ENCODE measurements around the gene PGM1. TPM values are rescaled to one million over a fixed set of nuclear protein-coding genes. Genes with fewer than 3 reads are reported as not detected.
A peak's percentile ranks its signal among the peaks of the same experiment; 100 is the strongest.

Gene PGM1
- total RNA-seq, 1 experiment from 2014 or later: 10.7 TPM

- no TSS peak for BruUV-seq (replicated peaks)
- no peaks in the 10 kb centered on the region for H3K36me3 ChIP-seq (ENCODE audit: insufficient read depth, low read length, poor library complexity, severe bottlenecking)
- H3K4me3 ChIP-seq (ENCODE audit: low read depth, low read length, poor library complexity, severe bottlenecking): peak overlapping the region; percentile 54
- no peak for TF ChIP-seq CTCF (conservative IDR thresholded peaks at IDR 0.05; ENCODE audit: low read depth, low read length)
- no peak for TF ChIP-seq EZH2 (IDR thresholded peaks at IDR 0.05; ENCODE audit: borderline replicate concordance, low read depth, low read length, poor library complexity, severe bottlenecking)
- no peaks in the 10 kb centered on the region for H3K27me3 ChIP-seq (replicated peaks; ENCODE audit: insufficient read depth, low read depth, low read length, poor library complexity)
- H3K9me3 ChIP-seq (ENCODE audit: low read depth, low read length, poor library complexity, severe bottlenecking): no peaks in the 10 kb centered on the region
- H3K4me1 ChIP-seq (ENCODE audit: insufficient read depth, low read length, poor library complexity, severe bottlenecking): no peaks in the 10 kb centered on the region
- H3K27ac ChIP-seq (ENCODE audit: low read depth, low read length, poor library complexity, severe bottlenecking): peak overlapping the region; percentile 27
- intact Hi-C loops (cut with micrococcal nuclease; ENCODE audit: unreplicated experiment): no loop called here
- peak; percentile 47 for DNase-seq (ENCODE audit: low spot score)
- CTCF ChIA-PET: interaction anchor here (0.6 kb wide), 1 partner anchor 182 kb away, joined by 4 read pairs; no protein-coding TSS in a partner anchor
- POLR2A ChIA-PET (ENCODE audit: low non-redundant PET): no interaction called here
Observed at GRCh38 chr1:63593886-63594605, 835 bp downstream of the PGM1 start.

- Histone ChIP-seq H3K4me3 (ENCODE audit: low read depth, low read length, poor library complexity, severe bottlenecking) (no peak overlapping the region), H3K27me3 (replicated peaks; ENCODE audit: insufficient read depth, low read depth, low read length, poor library complexity) (no peaks in the 10 kb centered on the region), H3K36me3 (ENCODE audit: insufficient read depth, low read length, poor library complexity, severe bottlenecking) (no peaks in the 10 kb centered on the region), H3K4me1 (ENCODE audit: insufficient read depth, low read length, poor library complexity, severe bottlenecking) (no peaks in the 10 kb centered on the region), H3K27ac (ENCODE audit: low read depth, low read length, poor library complexity, severe bottlenecking) (no peak overlapping the region), H3K9me3 (ENCODE audit: low read depth, low read length, poor library complexity, severe bottlenecking) (no peaks in the 10 kb centered on the region)
- DNase-seq (ENCODE audit: low spot score): no peak
- ChIA-PET POLR2A (ENCODE audit: low non-redundant PET) (no interaction called here), CTCF (no interaction called here)
- TF ChIP-seq EZH2 (IDR thresholded peaks at IDR 0.05; ENCODE audit: borderline replicate concordance, low read depth, low read length, poor library complexity, severe bottlenecking) (no peak), CTCF (conservative IDR thresholded peaks at IDR 0.05; ENCODE audit: low read depth, low read length) (no peak)
- intact Hi-C loops (cut with micrococcal nuclease; ENCODE audit: unreplicated experiment): no loop called here
- no TSS peak for BruUV-seq (replicated peaks)
Observed at GRCh38 chr1:63595435-63595834, 2.2 kb downstream of the PGM1 start.

- TF ChIP-seq EZH2 (IDR thresholded peaks at IDR 0.05; ENCODE audit: borderline replicate concordance, low read depth, low read length, poor library complexity, severe bottlenecking) (no peak), CTCF (conservative IDR thresholded peaks at IDR 0.05; ENCODE audit: low read depth, low read length) (no peak)
- H3K4me3 ChIP-seq (ENCODE audit: low read depth, low read length, poor library complexity, severe bottlenecking): no peak overlapping the region
- no peaks in the 10 kb centered on the region for H3K27me3 ChIP-seq (replicated peaks; ENCODE audit: insufficient read depth, low read depth, low read length, poor library complexity)
- no peak overlapping the region for H3K27ac ChIP-seq (ENCODE audit: low read depth, low read length, poor library complexity, severe bottlenecking)
- no TSS peak for BruUV-seq (replicated peaks)
- intact Hi-C loops (cut with micrococcal nuclease; ENCODE audit: unreplicated experiment): no loop called here
- H3K9me3 ChIP-seq (ENCODE audit: low read depth, low read length, poor library complexity, severe bottlenecking): no peaks in the 10 kb centered on the region
- POLR2A ChIA-PET (ENCODE audit: low non-redundant PET): no interaction called here
- CTCF ChIA-PET: no interaction called here
- H3K4me1 ChIP-seq (ENCODE audit: insufficient read depth, low read length, poor library complexity, severe bottlenecking): peaks cover 17% of the 10 kb centered on the region
- no peak for DNase-seq (ENCODE audit: low spot score)
- H3K36me3 ChIP-seq (ENCODE audit: insufficient read depth, low read length, poor library complexity, severe bottlenecking): no peaks in the 10 kb centered on the region
Observed at GRCh38 chr1:63599799-63600198, 6.6 kb downstream of the PGM1 start.
